ENCODE measurements around the gene DCTN2. TPM values are rescaled to one million over a fixed set of nuclear protein-coding genes. Genes with fewer than 3 reads are reported as not detected.

DCTN2 gene
- polyA plus RNA-seq, 2 of the 4 experiments (the other 2 are of a cell fraction): 169 to 211 TPM

DNA sequence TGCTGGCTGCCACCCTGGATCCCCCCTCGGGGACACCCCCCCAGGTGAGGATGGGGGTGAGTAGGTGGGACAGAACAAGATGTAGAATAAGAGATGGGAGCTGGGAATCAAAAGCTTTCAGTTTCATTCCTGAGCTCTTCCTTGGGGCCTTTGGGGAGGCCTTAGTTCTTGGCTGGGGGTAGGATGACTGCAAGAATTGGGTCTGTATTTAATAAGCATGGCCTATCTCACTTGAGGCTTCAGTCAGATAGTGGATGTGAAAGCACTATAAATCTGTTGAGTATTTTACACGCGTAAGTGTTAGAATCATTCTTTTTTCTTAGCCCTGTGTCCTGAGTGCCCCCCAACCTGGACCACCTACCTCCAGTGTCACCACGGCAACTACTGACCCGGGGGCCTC, 19.8 kb downstream of the DCTN2 start:
- Histone ChIP-seq H3K4me2 (no peak overlapping the region), H3K27ac (no peak overlapping the region; a peak in 1 of 6 replicates), H3K4me3 (no peak overlapping the region), H3K9me3 (no peaks in the 10 kb centered on the region), H3K4me1 (peaks cover 21% of the 10 kb centered on the region)
- 82% methylated on average over 5 of the region's 5 CpGs for WGBS (ENCODE audit: missing lambda C conversion rate)
- no peak for DNase-seq (ENCODE audit: low read depth in 1 of 2, low spot score in 1 of 2)
- CTCF ChIA-PET: interaction anchor here (0.7 to 2.0 kb wide), 4 partner anchors 11 to 116 kb away, joined by 3 to 5 read pairs (median 4); no protein-coding TSS in a partner anchor
- POLR2A ChIA-PET: no interaction called here
- FAIRE-seq: no peak
- TF ChIP-seq CBX2 (IDR thresholded peaks at IDR 0.05; ENCODE audit: borderline replicate concordance, low read depth): no peak
- ATAC-seq: no peak

DNA sequence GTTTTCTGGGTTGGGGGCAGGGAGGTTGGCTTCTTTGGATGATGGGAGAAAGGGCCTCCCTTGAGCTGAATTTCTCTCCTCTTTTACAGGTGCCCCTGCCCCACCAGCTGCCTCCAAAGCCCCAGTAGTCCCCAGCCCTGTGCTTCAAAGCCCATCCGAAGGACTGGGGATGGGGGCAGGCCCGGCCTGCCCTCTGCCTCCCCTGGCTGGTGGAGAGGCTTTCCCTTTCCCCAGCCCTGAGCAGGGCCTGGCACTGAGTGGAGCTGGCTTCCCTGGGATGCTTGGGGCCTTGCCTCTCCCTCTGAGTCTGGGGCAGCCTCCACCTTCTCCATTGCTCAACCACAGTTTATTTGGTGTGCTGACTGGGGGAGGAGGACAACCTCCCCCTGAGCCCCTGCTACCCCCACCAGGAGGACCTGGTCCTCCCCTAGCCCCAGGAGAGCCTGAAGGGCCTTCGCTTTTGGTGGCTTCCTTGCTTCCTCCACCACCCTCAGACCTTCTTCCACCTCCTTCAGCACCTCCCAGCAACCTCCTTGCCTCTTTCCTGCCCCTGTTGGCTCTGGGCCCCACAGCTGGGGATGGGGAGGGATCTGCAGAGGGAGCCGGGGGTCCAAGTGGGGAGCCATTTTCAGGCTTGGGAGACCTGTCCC, 20.4 kb downstream of the DCTN2 start:
- no peak for ATAC-seq
- H3K4me2 ChIP-seq: no peak overlapping the region

DNA sequence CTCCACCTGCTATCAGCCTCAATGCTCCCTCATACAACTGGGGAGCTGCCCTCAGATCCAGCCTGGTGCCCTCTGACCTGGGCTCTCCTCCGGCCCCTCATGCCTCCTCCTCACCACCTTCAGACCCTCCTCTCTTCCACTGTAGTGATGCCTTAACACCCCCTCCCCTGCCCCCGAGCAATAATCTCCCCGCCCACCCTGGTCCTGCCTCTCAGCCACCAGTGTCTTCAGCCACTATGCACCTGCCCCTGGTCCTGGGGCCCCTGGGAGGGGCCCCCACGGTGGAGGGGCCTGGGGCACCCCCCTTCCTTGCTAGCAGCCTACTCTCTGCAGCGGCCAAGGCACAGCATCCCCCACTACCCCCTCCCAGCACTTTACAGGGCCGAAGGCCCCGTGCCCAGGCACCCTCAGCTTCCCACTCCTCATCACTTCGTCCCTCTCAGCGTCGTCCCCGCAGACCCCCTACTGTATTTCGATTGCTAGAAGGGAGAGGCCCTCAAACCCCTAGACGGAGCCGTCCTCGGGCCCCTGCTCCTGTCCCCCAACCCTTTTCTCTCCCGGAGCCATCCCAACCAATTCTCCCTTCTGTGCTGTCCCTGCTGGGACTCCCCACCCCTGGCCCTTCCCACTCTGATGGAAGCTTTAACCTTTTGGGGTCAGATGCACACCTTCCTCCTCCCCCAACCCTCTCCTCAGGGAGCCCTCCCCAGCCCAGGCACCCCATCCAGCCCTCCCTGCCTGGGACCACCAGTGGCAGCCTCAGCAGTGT, 21.2 kb downstream of the DCTN2 start:
- CTCF ChIA-PET: interaction anchor here (1.1 to 1.9 kb wide), 3 partner anchors 10 to 210 kb away, joined by 3 to 7 read pairs (median 3); no protein-coding TSS in a partner anchor
- H3K4me3 ChIP-seq: no peak overlapping the region
- POLR2A ChIA-PET: no interaction called here
- no peak overlapping the region for H3K4me2 ChIP-seq
- ATAC-seq (no peak), FAIRE-seq (no peak), DNase-seq (ENCODE audit: low read depth in 1 of 2, low spot score in 1 of 2) (no peak)
- TF ChIP-seq MYC (IDR thresholded peaks at IDR 0.05; ENCODE audit: borderline replicate concordance, low read length): no peak
- TF ChIP-seq HEYL (CRISPR knock-in tag; IDR thresholded peaks at IDR 0.05): no peak
- no peak for TF ChIP-seq CHD4 (IDR thresholded peaks at IDR 0.05; ENCODE audit: borderline replicate concordance)
- no peak for TF ChIP-seq KDM1A (IDR thresholded peaks at IDR 0.05; ENCODE audit: low read depth)
- TF ChIP-seq POLR2AphosphoS2 (conservative IDR thresholded peaks at IDR 0.05; ENCODE audit: low read length): no peak
- no peak for TF ChIP-seq MAZ (IDR thresholded peaks at IDR 0.05; ENCODE audit: borderline replicate concordance, low read depth, low read length)
- TF ChIP-seq, protein P1, sequence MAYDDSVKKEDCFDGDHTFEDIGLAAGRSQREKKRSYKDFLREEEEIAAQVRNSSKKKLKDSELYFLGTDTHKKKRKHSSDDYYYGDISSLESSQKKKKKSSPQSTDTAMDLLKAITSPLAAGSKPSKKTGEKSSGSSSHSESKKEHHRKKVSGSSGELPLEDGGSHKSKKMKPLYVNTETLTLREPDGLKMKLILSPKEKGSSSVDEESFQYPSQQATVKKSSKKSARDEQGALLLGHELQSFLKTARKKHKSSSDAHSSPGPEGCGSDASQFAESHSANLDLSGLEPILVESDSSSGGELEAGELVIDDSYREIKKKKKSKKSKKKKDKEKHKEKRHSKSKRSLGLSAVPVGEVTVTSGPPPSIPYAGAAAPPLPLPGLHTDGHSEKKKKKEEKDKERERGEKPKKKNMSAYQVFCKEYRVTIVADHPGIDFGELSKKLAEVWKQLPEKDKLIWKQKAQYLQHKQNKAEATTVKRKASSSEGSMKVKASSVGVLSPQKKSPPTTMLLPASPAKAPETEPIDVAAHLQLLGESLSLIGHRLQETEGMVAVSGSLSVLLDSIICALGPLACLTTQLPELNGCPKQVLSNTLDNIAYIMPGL (CRISPR knock-in tag; IDR thresholded peaks at IDR 0.05; ENCODE audit: borderline replicate concordance): no peak
- no peak for TF ChIP-seq EHF (CRISPR knock-in tag; IDR thresholded peaks at IDR 0.05)
- TF ChIP-seq POLR2A (IDR thresholded peaks at IDR 0.05; ENCODE audit: low read length): no peak
- no peak for TF ChIP-seq SREBF2 (IDR thresholded peaks at IDR 0.05)
- TF ChIP-seq ZNF302 (CRISPR knock-in tag; IDR thresholded peaks at IDR 0.05): no peak
- TF ChIP-seq, protein P2, sequence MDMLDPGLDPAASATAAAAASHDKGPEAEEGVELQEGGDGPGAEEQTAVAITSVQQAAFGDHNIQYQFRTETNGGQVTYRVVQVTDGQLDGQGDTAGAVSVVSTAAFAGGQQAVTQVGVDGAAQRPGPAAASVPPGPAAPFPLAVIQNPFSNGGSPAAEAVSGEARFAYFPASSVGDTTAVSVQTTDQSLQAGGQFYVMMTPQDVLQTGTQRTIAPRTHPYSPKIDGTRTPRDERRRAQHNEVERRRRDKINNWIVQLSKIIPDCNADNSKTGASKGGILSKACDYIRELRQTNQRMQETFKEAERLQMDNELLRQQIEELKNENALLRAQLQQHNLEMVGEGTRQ (IDR thresholded peaks at IDR 0.05): no peak
- no peak for TF ChIP-seq KDM5A (IDR thresholded peaks at IDR 0.05)
- no peak for TF ChIP-seq TFCP2L1 (CRISPR knock-in tag; IDR thresholded peaks at IDR 0.05)
- TF ChIP-seq HOXA7 (CRISPR knock-in tag; IDR thresholded peaks at IDR 0.05): no peak
- TF ChIP-seq FOXS1 (CRISPR knock-in tag; IDR thresholded peaks at IDR 0.05): no peak
- no peak for TF ChIP-seq NR3C1 (IDR thresholded peaks at IDR 0.05)
- TF ChIP-seq BHLHE40 (IDR thresholded peaks at IDR 0.05; ENCODE audit: low read depth, low read length): no peak
- TF ChIP-seq CHD2 (IDR thresholded peaks at IDR 0.05; ENCODE audit: low read length, partially characterized antibody): no peak
- TF ChIP-seq, protein P3, sequence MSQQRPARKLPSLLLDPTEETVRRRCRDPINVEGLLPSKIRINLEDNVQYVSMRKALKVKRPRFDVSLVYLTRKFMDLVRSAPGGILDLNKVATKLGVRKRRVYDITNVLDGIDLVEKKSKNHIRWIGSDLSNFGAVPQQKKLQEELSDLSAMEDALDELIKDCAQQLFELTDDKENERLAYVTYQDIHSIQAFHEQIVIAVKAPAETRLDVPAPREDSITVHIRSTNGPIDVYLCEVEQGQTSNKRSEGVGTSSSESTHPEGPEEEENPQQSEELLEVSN (IDR thresholded peaks at IDR 0.05; ENCODE audit: borderline replicate concordance, low read depth): no peak
- H3K4me1 ChIP-seq: peaks cover 35% of the 10 kb centered on the region
- no peaks in the 10 kb centered on the region for H3K9me3 ChIP-seq
- H3K27ac ChIP-seq: peak overlapping the region in 1 of 2 experiments; percentile 42; a peak in 1 of 6 replicates
- WGBS (ENCODE audit: missing lambda C conversion rate): 86% methylated on average over 13 of the region's 16 CpGs

More for the DNA sequence above, 20.4 kb downstream of the DCTN2 start:
- WGBS (ENCODE audit: missing lambda C conversion rate): 80% methylated on average over 4 of the region's 4 CpGs
- DNase-seq (ENCODE audit: low read depth in 1 of 2, low spot score in 1 of 2): no peak
- Histone ChIP-seq H3K27ac (peak overlapping the region in 1 of 2 experiments; percentile 42; a peak in 2 of 6 replicates), H3K4me1 (peaks cover 27% of the 10 kb centered on the region), H3K9me3 (no peaks in the 10 kb centered on the region), H3K4me3 (no peak overlapping the region)
- FAIRE-seq: no peak
- POLR2A ChIA-PET: no interaction called here
- TF ChIP-seq, protein P4, sequence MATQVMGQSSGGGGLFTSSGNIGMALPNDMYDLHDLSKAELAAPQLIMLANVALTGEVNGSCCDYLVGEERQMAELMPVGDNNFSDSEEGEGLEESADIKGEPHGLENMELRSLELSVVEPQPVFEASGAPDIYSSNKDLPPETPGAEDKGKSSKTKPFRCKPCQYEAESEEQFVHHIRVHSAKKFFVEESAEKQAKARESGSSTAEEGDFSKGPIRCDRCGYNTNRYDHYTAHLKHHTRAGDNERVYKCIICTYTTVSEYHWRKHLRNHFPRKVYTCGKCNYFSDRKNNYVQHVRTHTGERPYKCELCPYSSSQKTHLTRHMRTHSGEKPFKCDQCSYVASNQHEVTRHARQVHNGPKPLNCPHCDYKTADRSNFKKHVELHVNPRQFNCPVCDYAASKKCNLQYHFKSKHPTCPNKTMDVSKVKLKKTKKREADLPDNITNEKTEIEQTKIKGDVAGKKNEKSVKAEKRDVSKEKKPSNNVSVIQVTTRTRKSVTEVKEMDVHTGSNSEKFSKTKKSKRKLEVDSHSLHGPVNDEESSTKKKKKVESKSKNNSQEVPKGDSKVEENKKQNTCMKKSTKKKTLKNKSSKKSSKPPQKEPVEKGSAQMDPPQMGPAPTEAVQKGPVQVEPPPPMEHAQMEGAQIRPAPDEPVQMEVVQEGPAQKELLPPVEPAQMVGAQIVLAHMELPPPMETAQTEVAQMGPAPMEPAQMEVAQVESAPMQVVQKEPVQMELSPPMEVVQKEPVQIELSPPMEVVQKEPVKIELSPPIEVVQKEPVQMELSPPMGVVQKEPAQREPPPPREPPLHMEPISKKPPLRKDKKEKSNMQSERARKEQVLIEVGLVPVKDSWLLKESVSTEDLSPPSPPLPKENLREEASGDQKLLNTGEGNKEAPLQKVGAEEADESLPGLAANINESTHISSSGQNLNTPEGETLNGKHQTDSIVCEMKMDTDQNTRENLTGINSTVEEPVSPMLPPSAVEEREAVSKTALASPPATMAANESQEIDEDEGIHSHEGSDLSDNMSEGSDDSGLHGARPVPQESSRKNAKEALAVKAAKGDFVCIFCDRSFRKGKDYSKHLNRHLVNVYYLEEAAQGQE (IDR thresholded peaks at IDR 0.05): no peak
- no peak for TF ChIP-seq ZSCAN20 (CRISPR knock-in tag; IDR thresholded peaks at IDR 0.05)
- CTCF ChIA-PET: interaction anchor here (0.7 to 1.9 kb wide), 4 partner anchors 9 to 209 kb away, joined by 3 to 7 read pairs (median 4); no protein-coding TSS in a partner anchor

All from A549 (cell line).